ENCODE data around the gene EIPR1.

The EIPR1 gene

GRCh38 chr2:3311601-3312000 lies 66.0 kb downstream of the EIPR1 start:
- peaks cover 4% of the 10 kb centered on the region for H3K36me3 ChIP-seq (ENCODE audit: insufficient read depth, insufficient read length, low read length)
- H3K4me3 ChIP-seq (ENCODE audit: insufficient read length, low read depth): no peak overlapping the region
- no peak overlapping the region for H3K9ac ChIP-seq (ENCODE audit: insufficient read length, low read depth)
- H3K4me1 ChIP-seq (ENCODE audit: insufficient read depth, insufficient read length): no peaks in the 10 kb centered on the region
- DNase-seq (ENCODE audit: low read depth, low spot score): no peak
- no peaks in the 10 kb centered on the region for H3K9me3 ChIP-seq (ENCODE audit: insufficient read depth, low read length)
- TF ChIP-seq ZNF274 (IDR thresholded peaks at IDR 0.05; ENCODE audit: low read depth, low read length) (no peak), SUZ12 (IDR thresholded peaks at IDR 0.05; ENCODE audit: extremely low read depth, insufficient read depth, insufficient read length) (no peak), YY1 (IDR thresholded peaks at IDR 0.05; ENCODE audit: insufficient read depth, insufficient read length) (no peak)
- no peaks in the 10 kb centered on the region for H3K27me3 ChIP-seq (ENCODE audit: insufficient read depth, insufficient read length)

GRCh38 chr2:3309496-3310355 lies 67.9 kb downstream of the EIPR1 start:
- Histone ChIP-seq H3K4me1 (ENCODE audit: insufficient read depth, insufficient read length) (no peaks in the 10 kb centered on the region), H3K9ac (ENCODE audit: insufficient read length, low read depth) (no peak overlapping the region), H3K27me3 (ENCODE audit: insufficient read depth, insufficient read length) (no peaks in the 10 kb centered on the region), H3K4me3 (ENCODE audit: insufficient read length, low read depth) (no peak overlapping the region), H3K36me3 (ENCODE audit: insufficient read depth, insufficient read length, low read length) (peaks cover 4% of the 10 kb centered on the region), H3K9me3 (ENCODE audit: insufficient read depth, low read length) (no peaks in the 10 kb centered on the region)
- no peak for TF ChIP-seq SUZ12 (IDR thresholded peaks at IDR 0.05; ENCODE audit: extremely low read depth, insufficient read depth, insufficient read length)
- TF ChIP-seq YY1 (IDR thresholded peaks at IDR 0.05; ENCODE audit: insufficient read depth, insufficient read length): no peak
- no peak for TF ChIP-seq ZNF274 (IDR thresholded peaks at IDR 0.05; ENCODE audit: low read depth, low read length)
- DNase-seq (ENCODE audit: low read depth, low spot score): no peak

- peaks cover 4% of the 10 kb centered on the region for H3K36me3 ChIP-seq (ENCODE audit: insufficient read depth, insufficient read length, low read length)
- no peak for TF ChIP-seq SUZ12 (IDR thresholded peaks at IDR 0.05; ENCODE audit: extremely low read depth, insufficient read depth, insufficient read length)
- TF ChIP-seq ZNF274 (IDR thresholded peaks at IDR 0.05; ENCODE audit: low read depth, low read length): no peak
- TF ChIP-seq YY1 (IDR thresholded peaks at IDR 0.05; ENCODE audit: insufficient read depth, insufficient read length): no peak
- no peak for DNase-seq (ENCODE audit: low read depth, low spot score)
- no peaks in the 10 kb centered on the region for H3K9me3 ChIP-seq (ENCODE audit: insufficient read depth, low read length)
- H3K4me1 ChIP-seq (ENCODE audit: insufficient read depth, insufficient read length): peaks cover 6% of the 10 kb centered on the region
- H3K4me3 ChIP-seq (ENCODE audit: insufficient read length, low read depth): no peak overlapping the region
- no peak overlapping the region for H3K9ac ChIP-seq (ENCODE audit: insufficient read length, low read depth)
- no peaks in the 10 kb centered on the region for H3K27me3 ChIP-seq (ENCODE audit: insufficient read depth, insufficient read length)
Observed at GRCh38 chr2:3307901-3308300, 69.7 kb downstream of the EIPR1 start.

- H3K9me3 ChIP-seq (ENCODE audit: insufficient read depth, low read length): no peaks in the 10 kb centered on the region
- no peaks in the 10 kb centered on the region for H3K27me3 ChIP-seq (ENCODE audit: insufficient read depth, insufficient read length)
- no peak overlapping the region for H3K9ac ChIP-seq (ENCODE audit: insufficient read length, low read depth)
- peaks cover 10% of the 10 kb centered on the region for H3K4me1 ChIP-seq (ENCODE audit: insufficient read depth, insufficient read length)
- H3K4me3 ChIP-seq (ENCODE audit: insufficient read length, low read depth): no peak overlapping the region
- no peak for TF ChIP-seq YY1 (IDR thresholded peaks at IDR 0.05; ENCODE audit: insufficient read depth, insufficient read length)
- TF ChIP-seq SUZ12 (IDR thresholded peaks at IDR 0.05; ENCODE audit: extremely low read depth, insufficient read depth, insufficient read length): no peak
- no peak for TF ChIP-seq ZNF274 (IDR thresholded peaks at IDR 0.05; ENCODE audit: low read depth, low read length)
- peaks cover 10% of the 10 kb centered on the region for H3K36me3 ChIP-seq (ENCODE audit: insufficient read depth, insufficient read length, low read length)
- DNase-seq (ENCODE audit: low read depth, low spot score): no peak
Observed at GRCh38 chr2:3307236-3307635, 70.4 kb downstream of the EIPR1 start.

- no peak overlapping the region for H3K4me3 ChIP-seq (ENCODE audit: insufficient read length, low read depth)
- DNase-seq (ENCODE audit: low read depth, low spot score): no peak
- H3K9me3 ChIP-seq (ENCODE audit: insufficient read depth, low read length): no peaks in the 10 kb centered on the region
Observed at GRCh38 chr2:3305952-3306351, 71.7 kb downstream of the EIPR1 start.

GRCh38 chr2:3305431-3305830 lies 72.2 kb downstream of the EIPR1 start:
- TF ChIP-seq ZNF274 (IDR thresholded peaks at IDR 0.05; ENCODE audit: low read depth, low read length): no peak
- no peak for TF ChIP-seq SUZ12 (IDR thresholded peaks at IDR 0.05; ENCODE audit: extremely low read depth, insufficient read depth, insufficient read length)
- TF ChIP-seq YY1 (IDR thresholded peaks at IDR 0.05; ENCODE audit: insufficient read depth, insufficient read length): no peak
- no peaks in the 10 kb centered on the region for H3K27me3 ChIP-seq (ENCODE audit: insufficient read depth, insufficient read length)

More at GRCh38 chr2:3305952-3306351, 71.7 kb downstream of the EIPR1 start:
- Histone ChIP-seq H3K4me1 (ENCODE audit: insufficient read depth, insufficient read length) (peaks cover 10% of the 10 kb centered on the region), H3K27me3 (ENCODE audit: insufficient read depth, insufficient read length) (no peaks in the 10 kb centered on the region), H3K36me3 (ENCODE audit: insufficient read depth, insufficient read length, low read length) (peaks cover 16% of the 10 kb centered on the region), H3K9ac (ENCODE audit: insufficient read length, low read depth) (no peak overlapping the region)
- TF ChIP-seq YY1 (IDR thresholded peaks at IDR 0.05; ENCODE audit: insufficient read depth, insufficient read length) (no peak), ZNF274 (IDR thresholded peaks at IDR 0.05; ENCODE audit: low read depth, low read length) (no peak), SUZ12 (IDR thresholded peaks at IDR 0.05; ENCODE audit: extremely low read depth, insufficient read depth, insufficient read length) (no peak)

GRCh38 chr2:3303583-3304406 lies 73.8 kb downstream of the EIPR1 start:
- H3K36me3 ChIP-seq (ENCODE audit: insufficient read depth, insufficient read length, low read length): peaks cover 16% of the 10 kb centered on the region
- H3K4me1 ChIP-seq (ENCODE audit: insufficient read depth, insufficient read length): peaks cover 10% of the 10 kb centered on the region
- H3K9me3 ChIP-seq (ENCODE audit: insufficient read depth, low read length): no peaks in the 10 kb centered on the region
- no peak overlapping the region for H3K4me3 ChIP-seq (ENCODE audit: insufficient read length, low read depth)
- H3K27me3 ChIP-seq (ENCODE audit: insufficient read depth, insufficient read length): no peaks in the 10 kb centered on the region
- DNase-seq (ENCODE audit: low read depth, low spot score): peak; percentile 75
- TF ChIP-seq YY1 (IDR thresholded peaks at IDR 0.05; ENCODE audit: insufficient read depth, insufficient read length): no peak
- no peak for TF ChIP-seq SUZ12 (IDR thresholded peaks at IDR 0.05; ENCODE audit: extremely low read depth, insufficient read depth, insufficient read length)
- no peak for TF ChIP-seq ZNF274 (IDR thresholded peaks at IDR 0.05; ENCODE audit: low read depth, low read length)
- H3K9ac ChIP-seq (ENCODE audit: insufficient read length, low read depth): peak overlapping the region; percentile 47

More at GRCh38 chr2:3305431-3305830, 72.2 kb downstream of the EIPR1 start:
- no peaks in the 10 kb centered on the region for H3K9me3 ChIP-seq (ENCODE audit: insufficient read depth, low read length)
- no peak overlapping the region for H3K9ac ChIP-seq (ENCODE audit: insufficient read length, low read depth)
- peaks cover 10% of the 10 kb centered on the region for H3K4me1 ChIP-seq (ENCODE audit: insufficient read depth, insufficient read length)
- H3K36me3 ChIP-seq (ENCODE audit: insufficient read depth, insufficient read length, low read length): peaks cover 16% of the 10 kb centered on the region
- no peak overlapping the region for H3K4me3 ChIP-seq (ENCODE audit: insufficient read length, low read depth)
- no peak for DNase-seq (ENCODE audit: low read depth, low spot score)
